DMS153 treated with DMSO at 0.1 percent for 48 hours (cell line): ENCODE results near the gene NHEJ1.

Source experiments
- DNase-seq: peaks from one replicate; lab custom pipeline; 2025; ENCODE audit not compliant: unreplicated experiment; lab: John Stamatoyannopoulos, UW

NHEJ1 gene

DNA sequence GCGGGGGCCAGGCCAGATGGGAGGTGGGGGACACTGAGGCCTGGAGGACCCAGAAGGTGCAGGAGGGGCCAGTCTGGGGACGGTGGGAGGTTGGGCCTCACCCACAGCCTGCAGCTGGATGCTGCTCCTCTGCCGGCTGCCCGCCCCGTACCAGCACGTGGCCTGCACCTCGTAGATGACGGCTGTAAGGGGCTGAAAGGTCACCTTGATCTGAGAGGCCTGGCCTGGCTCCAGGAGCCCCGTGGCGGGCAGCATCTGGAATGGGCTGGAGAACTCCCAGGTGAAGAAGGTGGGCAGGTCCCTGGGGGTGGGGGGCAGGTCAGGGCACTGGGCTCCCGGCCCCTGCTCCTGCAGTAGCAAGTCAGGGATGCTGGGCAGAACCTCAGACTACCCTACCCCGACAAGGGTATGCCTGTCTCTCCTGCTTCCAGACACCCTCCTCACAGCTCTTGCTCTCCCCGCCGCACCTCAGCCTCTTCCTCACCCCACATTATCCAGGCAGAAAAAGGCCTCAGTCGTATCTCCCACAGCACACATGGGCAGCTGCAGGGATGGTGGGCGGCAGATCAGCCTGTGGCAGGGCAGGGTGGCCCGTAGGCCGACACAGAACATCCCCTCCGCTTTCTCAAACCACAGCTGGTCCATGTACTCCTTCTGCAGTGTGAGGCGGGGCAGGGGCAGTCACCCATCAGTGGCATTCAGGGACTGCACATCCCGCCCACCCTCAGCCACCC is 129.4 kb downstream of the NHEJ1 start:
- no peak for DNase-seq

DNA sequence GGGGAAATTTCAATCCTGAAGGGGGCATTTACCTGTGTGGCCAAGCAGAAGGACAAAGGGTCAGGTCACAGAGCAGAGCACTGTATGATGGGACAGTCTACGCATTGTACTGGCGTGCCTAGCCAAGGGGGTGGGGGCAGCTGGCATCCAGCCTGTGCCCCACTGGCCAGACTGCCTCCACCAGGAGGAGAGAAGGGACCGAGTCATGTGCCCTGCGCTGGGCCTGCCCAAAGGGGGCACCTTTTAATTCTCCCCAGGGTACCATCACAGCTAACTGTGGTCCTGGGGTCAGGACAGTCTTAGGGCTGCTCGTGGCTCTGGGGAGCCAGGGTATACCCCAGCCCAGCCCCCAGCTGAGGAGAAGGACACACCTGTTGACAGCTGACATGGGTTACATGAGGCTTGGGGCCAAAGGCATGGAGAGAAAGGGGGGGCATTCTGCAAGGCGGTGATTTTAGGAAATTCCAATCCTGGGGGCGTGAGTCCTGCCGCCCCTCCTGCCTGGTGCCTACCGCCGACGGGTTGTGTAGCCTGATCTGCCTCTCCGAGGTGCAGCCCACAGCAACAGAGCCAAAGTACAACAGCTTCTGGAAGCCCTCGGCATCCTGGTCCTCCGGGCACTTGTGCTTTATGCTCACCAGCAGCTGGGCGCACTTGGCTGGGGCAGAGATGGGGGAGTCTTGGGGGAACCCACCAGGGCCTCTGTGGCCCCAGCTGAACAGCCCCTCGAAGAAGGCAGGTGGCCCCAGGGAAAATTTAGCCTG is 130.3 kb downstream of the NHEJ1 start:
- DNase-seq: no peak

DNA sequence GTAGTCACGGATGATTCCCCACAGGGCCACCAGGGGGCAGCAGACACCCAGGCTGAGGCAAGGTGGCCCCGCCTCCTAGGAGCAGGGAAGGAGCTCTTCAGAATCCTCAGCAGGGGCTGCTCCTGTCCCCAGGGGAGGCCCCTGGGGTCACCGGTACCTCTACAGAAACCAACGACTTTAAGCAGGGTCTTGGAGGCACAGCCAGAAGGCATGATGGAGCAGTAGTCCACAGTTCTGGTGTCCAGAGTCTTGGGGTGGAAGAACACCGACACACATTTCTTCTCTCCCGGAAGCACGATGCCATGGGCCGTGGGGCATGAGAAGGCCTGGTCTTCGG is 130.8 kb downstream of the NHEJ1 start:
- peak; percentile 28 for DNase-seq

DNA sequence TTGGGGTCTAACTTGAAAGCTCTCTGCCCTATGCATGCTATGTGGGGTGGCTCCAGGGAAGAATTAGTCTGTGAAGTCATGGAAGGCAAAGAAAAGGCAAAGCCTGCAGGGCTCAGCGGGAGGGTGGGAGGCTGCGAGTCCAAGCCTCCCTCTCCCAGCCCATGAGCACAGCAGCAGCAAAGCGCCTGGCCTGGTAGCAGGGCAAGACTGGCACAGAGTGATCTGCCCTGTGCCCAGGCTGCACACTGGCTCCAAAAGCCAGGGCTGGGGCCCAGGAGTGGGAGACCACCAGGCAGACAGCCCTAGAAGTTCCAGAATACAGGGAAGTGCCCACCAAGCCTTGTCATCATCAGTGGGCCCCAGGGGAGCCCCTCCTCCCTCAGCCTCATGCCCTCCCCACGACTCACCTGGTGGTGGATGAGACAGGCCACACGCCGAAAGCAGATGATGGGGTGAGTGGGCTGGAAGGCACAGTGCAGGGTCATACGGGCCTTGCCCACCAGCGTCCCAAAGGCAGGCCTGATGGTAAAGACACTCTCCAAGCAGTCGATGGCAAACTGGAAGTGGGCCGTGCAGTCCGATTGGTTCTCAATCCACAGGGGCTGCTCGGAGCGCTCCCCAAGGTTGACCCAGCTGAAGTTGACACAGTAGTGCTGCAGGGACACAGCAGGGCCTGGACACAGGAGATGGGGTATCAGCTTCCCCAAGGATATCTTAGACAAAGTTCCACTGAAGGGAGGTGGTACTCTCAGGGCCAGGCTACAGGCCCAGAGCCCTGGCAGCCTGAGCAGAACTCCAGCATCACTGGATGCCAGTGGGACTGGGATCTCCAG is 131.4 kb downstream of the NHEJ1 start:
- no peak for DNase-seq

DNA sequence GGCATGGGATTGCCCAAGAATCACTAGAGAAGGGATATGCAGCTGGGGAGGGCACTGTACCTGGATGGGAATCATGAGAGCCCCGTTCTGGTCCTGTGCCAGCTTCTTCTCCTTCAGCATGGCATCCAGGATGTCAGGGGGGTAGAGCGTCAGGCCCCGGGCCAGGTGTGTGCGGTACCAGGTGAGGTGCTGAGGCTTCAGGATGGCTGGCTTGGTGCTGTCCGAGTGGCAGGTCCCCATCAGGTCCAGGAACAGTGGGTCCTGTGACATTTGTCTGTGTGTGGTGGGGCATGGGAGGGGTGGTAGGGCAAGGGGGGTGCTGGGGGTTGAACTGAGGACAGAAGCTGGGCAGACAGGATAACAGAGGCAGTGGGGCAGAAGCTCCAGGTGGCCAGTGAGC is 132.5 kb downstream of the NHEJ1 start:
- no peak for DNase-seq

DNA sequence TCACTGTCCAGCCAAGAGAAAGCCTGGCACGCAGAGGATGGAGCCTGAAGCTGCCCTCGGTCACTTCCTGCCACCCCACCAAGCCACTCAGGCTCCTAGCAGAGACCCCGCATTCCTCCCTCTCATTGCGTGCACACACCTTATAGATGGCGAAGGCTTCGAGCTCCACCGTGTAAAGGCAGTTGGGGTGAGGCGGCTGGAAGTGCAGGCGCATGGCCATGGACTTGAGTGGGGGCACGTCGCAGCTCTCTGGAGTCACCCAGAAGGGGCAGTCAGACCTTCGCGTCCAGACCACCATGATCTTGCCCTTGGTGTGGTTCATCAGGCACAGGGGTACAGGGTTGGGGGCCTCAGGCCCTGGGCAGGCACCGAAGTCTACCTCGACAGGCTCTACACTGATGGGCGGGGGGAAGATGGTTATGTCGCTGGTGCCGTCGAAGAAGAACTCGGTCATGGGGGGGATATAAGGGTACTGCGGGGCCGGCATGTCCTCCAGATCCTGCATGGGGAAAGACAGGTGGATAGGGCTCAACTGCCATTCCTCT is 133.0 kb downstream of the NHEJ1 start:
- DNase-seq: no peak

DNA sequence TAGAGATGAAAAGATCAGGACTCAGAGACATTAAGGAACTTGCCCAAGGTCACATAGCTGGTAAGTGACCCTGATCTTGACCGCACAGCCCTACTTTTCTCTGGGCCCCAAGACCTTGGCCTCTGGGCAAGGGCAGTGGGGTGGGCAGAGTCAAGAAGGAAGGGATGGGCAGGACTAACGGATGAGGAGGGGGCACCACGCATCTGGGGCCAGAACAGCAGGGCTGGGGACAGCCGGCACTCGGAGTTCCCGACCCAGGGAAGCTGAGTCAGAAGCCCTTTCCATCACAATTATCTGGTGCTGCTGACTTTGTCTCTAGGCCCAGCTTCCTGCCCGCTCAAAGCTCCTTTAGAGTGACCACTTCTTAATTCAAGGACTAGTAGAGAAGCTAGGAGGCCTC is 133.7 kb downstream of the NHEJ1 start:
- no peak for DNase-seq

DNA sequence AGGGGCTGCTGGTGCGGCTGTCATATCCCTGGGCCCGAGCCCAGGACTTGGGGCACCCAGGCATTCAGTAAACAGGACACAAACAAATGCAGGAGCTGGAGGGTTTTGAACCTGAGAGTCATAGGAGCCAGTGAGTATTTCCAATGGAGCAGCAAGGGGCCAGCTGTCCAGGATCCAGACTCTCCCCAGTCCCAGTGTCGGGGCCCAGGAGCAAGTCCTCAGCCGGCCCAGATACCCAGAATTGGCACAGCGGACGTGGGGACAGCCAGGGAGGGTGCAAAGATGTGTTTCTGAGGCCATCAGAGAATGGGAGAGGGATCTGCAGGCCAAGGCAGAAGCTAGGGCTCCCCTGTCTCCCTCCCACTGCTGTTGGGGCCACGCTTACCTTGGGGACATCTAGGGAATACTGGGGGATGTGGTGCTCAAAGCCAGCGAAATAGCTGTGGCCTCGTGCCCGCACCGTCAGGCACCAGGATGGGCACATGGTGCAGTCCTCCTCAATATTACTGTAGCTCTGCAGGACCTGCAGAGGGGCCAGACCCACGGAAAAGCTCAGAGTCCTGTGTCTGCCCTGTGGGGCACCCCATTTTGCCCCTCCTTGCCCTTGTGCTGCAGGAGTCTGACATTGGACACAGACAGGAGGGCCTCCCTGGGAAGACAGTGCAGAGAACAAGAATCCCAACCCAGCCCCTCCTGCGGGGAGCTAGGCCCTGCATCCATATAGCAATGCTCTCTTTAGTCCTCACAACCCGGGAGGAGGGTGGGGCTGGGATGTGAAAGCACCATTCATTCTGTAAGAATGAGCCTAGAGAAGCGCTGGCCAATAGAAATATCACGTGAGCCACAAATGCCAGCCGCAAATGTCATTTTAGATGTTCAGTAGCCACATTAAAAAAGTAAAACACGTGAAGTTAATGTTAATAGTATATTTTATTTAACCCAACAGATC is 134.7 kb downstream of the NHEJ1 start:
- DNase-seq: no peak
